ENCODE measurements around the gene STK10. TPM values are rescaled to one million over a fixed set of nuclear protein-coding genes. Genes with fewer than 3 reads are reported as not detected.

Gene STK10
- total and polyA plus RNA-seq, 9 of the 15 experiments (the other 6 are each of a cell fraction or from before 2014, with no cell fraction given) = 0.30 to 6.7 (median 2.4) TPM

- TF ChIP-seq ELF2 (CRISPR knock-in tag; IDR thresholded peaks at IDR 0.05) = no peak
- TF ChIP-seq ARHGAP35 (IDR thresholded peaks at IDR 0.05; ENCODE audit: partially characterized antibody) = peak; percentile 35
- TF ChIP-seq TAF1 (IDR thresholded peaks at IDR 0.05; ENCODE audit: control insufficient read depth, extremely low read depth, insufficient read depth, low read length, severe bottlenecking) = no peak
- no peak for TF ChIP-seq FIP1L1 (IDR thresholded peaks at IDR 0.05; ENCODE audit: low read depth, low read length, poor library complexity, severe bottlenecking)
- TF ChIP-seq ZNF644 (tag; IDR thresholded peaks at IDR 0.05; ENCODE audit: low read depth) = no peak
- no peak for TF ChIP-seq MTA3 (IDR thresholded peaks at IDR 0.05; ENCODE audit: borderline replicate concordance)
- TF ChIP-seq PTTG1 (tag; IDR thresholded peaks at IDR 0.05; ENCODE audit: low read depth) = no peak
- no peak for TF ChIP-seq GATA2 (CRISPR knock-in tag; IDR thresholded peaks at IDR 0.05)
These were observed 89.1 kb downstream of the STK10 start (continued) for GRCh38 chr5:172098883-172099282.

GRCh38 chr5:172098046-172098445, 90.0 kb downstream of the STK10 start:
- Histone ChIP-seq H3K27me3 (ENCODE audit: control insufficient read depth in 2 of 2, insufficient read depth in 2 of 2, low read length in 2 of 2) (peaks cover 0 to 21% of the 10 kb centered on the region in 2 experiments; a peak in 2 of 5 replicates), H4K20me1 (replicated peaks; ENCODE audit: control insufficient read depth, insufficient read depth, low read length) (peaks cover 7% of the 10 kb centered on the region; the same call in 1 of the 2 replicates), H3K9me3 (replicated peaks; ENCODE audit: control insufficient read depth, insufficient read depth, low read depth, low read length) (no peaks in the 10 kb centered on the region), H3K36me3 (ENCODE audit: control insufficient read depth, insufficient read depth, low read length) (no peaks in the 10 kb centered on the region), H3K9me1 (ENCODE audit: control insufficient read depth, insufficient read depth, low read length) (no peaks in the 10 kb centered on the region), H3K9ac (ENCODE audit: insufficient read depth in 1 of 2, low read depth in 2 of 2, low read length in 2 of 2) (no peak overlapping the region), H3K4me2 (ENCODE audit: insufficient read depth, low read length) (no peak overlapping the region), H3K27ac (ENCODE audit: extremely low read depth, low read depth, low read length) (no peak overlapping the region), H2AFZ (ENCODE audit: low read depth, low read length) (no peak overlapping the region), H3K4me3 (no peak overlapping the region), H3K79me2 (ENCODE audit: control insufficient read depth, insufficient read depth, low read length) (no peaks in the 10 kb centered on the region), H3K4me1 (replicated peaks in 1 of 2; ENCODE audit: control insufficient read depth in 2 of 2, insufficient read depth in 2 of 2, low read length in 2 of 2) (peaks cover 7 to 14% of the 10 kb centered on the region in 2 experiments; a peak in 3 of 5 replicates)
- intact Hi-C loops (cut with micrococcal nuclease) = no loop called here
- FAIRE-seq = no peak
- ChIA-PET CTCF (ENCODE audit: low intra/inter-chr PET ratio) (no interaction called here), POLR2A (no interaction called here)
- in situ Hi-C loops (cut with MboI) = no loop called here
- WGBS (ENCODE audit: insufficient coverage, low coverage, missing lambda C conversion rate) = 10% methylated on average over 6 of the region's 6 CpGs
- no peak for DNase-seq (ENCODE audit: extremely low read depth in 1 of 4, low spot score in 3 of 4)
- no peak for ATAC-seq
- BruUV-seq (replicated peaks) = no TSS peak
- no peak for TF ChIP-seq CEBPB (tag; IDR thresholded peaks at IDR 0.05)
- no peak for TF ChIP-seq ZC3H4 (CRISPR knock-in tag; IDR thresholded peaks at IDR 0.05; ENCODE audit: borderline replicate concordance)
- no peak for TF ChIP-seq HDAC2 (IDR thresholded peaks at IDR 0.05)
- no peak for TF ChIP-seq ZBTB8A (IDR thresholded peaks at IDR 0.05; ENCODE audit: partially characterized antibody)
